Activated CD4-positive, alpha-beta memory T cell treated with anti-CD3 and anti-CD28 coated beads for 36 hours (primary cell): ENCODE results near the gene IQSEC3. TPM values are rescaled to one million over a fixed set of nuclear protein-coding genes. Genes with fewer than 3 reads are reported as not detected.
"Not testable (repeated sequence)": the region's sequence is repeated elsewhere in the genome, so short reads cannot be mapped to it uniquely, and the experiment has no call there.

Experiments used
- CTCF ChIA-PET: fragments of 350-600 bp; sonication (Branson Sonifier 250); formaldehyde crosslinking; loops from one replicate; lab custom pipeline; 2021; ENCODE audit warnings: antibody characterized with exemption, inconsistent platforms; lab: Charles Lee
- POLR2A ChIA-PET: fragments of 350-600 bp; sonication (Branson Sonifier 250); formaldehyde crosslinking; loops from one replicate; lab custom pipeline; 2021; ENCODE audit warnings: antibody characterized with exemption; lab: Charles Lee
- DNase-seq: peaks from one replicate; pipeline ENCODE4 v3.0.0-alpha.2; 2020
- H3K27ac Mint-ChIP-seq: one replicate; pipeline ENCODE4 v1.8.0; 2021; ENCODE audit warnings: mixed read lengths
- H3K27me3 Mint-ChIP-seq: one replicate; pipeline ENCODE4 v1.8.0; 2021; ENCODE audit warnings: mixed read lengths
- H3K36me3 Mint-ChIP-seq: one replicate; pipeline ENCODE4 v1.8.0; 2021; ENCODE audit warnings: mixed read lengths
- H3K4me1 Mint-ChIP-seq: one replicate; pipeline ENCODE4 v1.8.0; 2021; ENCODE audit warnings: low read depth, mixed read lengths
- H3K4me3 Mint-ChIP-seq: one replicate; pipeline ENCODE4 v1.8.0; 2021; ENCODE audit warnings: mild to moderate bottlenecking, mixed read lengths
- H3K9me3 Mint-ChIP-seq: one replicate; pipeline ENCODE4 v1.8.0; 2021; ENCODE audit warnings: mixed read lengths
- intact Hi-C: fragments of 100-400 bp; cut with micrococcal nuclease; formaldehyde crosslinking; loops from one replicate; pipeline ENCODE4 v1.15.1; 2023
- total RNA-seq, 2 experiments: library from RNA; stranded (reverse); gene quantifications; one replicate each; pipeline ENCODE4 v1.2.3, GENCODE V29; 2021

The IQSEC3 gene
- total RNA-seq, result under 1 TPM; 0.17 to 0.29 TPM

DNA sequence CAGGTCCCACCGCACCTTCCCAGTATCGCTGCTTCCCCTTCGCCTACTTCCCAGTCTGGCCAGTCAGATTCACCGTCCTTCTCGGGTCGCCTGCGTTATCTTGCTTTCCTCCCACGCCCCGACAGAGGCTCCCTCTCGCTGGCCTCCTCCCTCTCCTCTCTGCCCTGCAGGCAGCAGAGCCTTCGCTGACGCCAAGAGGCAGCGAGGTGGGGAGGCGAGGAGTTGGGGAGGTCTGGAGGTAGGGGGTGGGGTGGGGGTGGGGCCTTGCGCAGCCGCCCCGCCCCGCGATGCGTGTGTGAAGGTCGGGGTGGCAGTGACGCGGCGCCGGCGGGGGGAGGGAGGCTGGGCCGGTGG is at the start of gene IQSEC3:
Gene IQSEC3 (plus strand): TSS at position 340 of the 354 bp plus-strand sequence. CDS start 116 bp downstream, outside the sequence.
- H3K4me1 Mint-ChIP-seq, POLR2A ChIA-PET, H3K4me3 Mint-ChIP-seq, CTCF ChIA-PET, DNase-seq, intact Hi-C loops, H3K27ac Mint-ChIP-seq, H3K36me3 Mint-ChIP-seq, H3K9me3 Mint-ChIP-seq: not testable (repeated sequence)
- peaks cover 45% of the 10 kb centered on the region for H3K27me3 Mint-ChIP-seq

- H3K9me3 Mint-ChIP-seq, POLR2A ChIA-PET, CTCF ChIA-PET, H3K27me3 Mint-ChIP-seq, intact Hi-C loops, H3K27ac Mint-ChIP-seq, H3K4me3 Mint-ChIP-seq, DNase-seq: not testable (repeated sequence)
- peaks cover 11% of the 10 kb centered on the region for H3K36me3 Mint-ChIP-seq
- peaks cover 18% of the 10 kb centered on the region for H3K4me1 Mint-ChIP-seq
Observed at GRCh38 chr12:17370-18340, 48.9 kb upstream of the IQSEC3 start.

DNA sequence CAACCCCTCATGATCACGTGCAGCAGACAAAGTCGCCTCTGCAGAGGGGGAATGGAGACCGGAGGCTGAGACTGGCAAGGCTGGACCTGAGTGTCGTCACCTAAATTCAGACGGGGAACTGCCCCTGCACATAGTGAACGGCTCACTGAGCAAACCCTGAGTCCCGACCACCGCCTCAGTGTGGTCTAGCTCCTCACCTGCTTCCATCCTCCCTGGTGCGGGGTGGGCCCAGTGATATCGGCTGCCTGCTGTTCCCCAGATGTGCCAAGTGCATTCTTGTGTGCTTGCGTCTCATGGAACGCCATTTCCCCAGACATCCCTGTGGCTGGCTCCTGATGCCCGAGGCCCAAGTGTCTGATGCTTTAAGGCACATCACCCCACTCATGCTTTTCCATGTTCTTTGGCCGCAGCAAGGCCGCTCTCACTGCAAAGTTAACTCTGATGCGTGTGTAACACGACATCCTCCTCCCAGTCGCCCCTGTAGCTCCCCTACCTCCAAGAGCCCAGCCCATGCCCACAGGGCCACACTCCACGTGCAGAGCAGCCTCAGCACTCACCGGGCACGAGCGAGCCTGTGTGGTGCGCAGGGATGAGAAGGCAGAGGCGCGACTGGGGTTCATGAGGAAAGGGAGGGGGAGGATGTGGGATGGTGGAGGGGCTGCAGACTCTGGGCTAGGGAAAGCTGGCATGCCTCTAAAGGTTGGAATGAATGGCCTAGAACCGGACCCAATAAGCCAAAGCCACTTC is 47.6 kb upstream of the IQSEC3 start:
- H3K4me3 Mint-ChIP-seq, intact Hi-C loops, H3K27ac Mint-ChIP-seq, CTCF ChIA-PET, DNase-seq, H3K27me3 Mint-ChIP-seq, POLR2A ChIA-PET, H3K9me3 Mint-ChIP-seq: not testable (repeated sequence)
- H3K4me1 Mint-ChIP-seq, result peaks cover 17% of the 10 kb centered on the region
- H3K36me3 Mint-ChIP-seq, result peaks cover 11% of the 10 kb centered on the region

GRCh38 chr12:19906-20305 is 46.7 kb upstream of the IQSEC3 start:
- H3K27me3 Mint-ChIP-seq, intact Hi-C loops, DNase-seq, POLR2A ChIA-PET, H3K9me3 Mint-ChIP-seq, H3K27ac Mint-ChIP-seq, H3K4me3 Mint-ChIP-seq, CTCF ChIA-PET: not testable (repeated sequence)
- Mint-ChIP-seq H3K36me3 (peaks cover 11% of the 10 kb centered on the region), H3K4me1 (peaks cover 17% of the 10 kb centered on the region)

- POLR2A ChIA-PET, result no interaction called here
- intact Hi-C loops, result no loop called here
- no peak overlapping the region for H3K27ac Mint-ChIP-seq
Observed at GRCh38 chr12:20757-21156, 45.8 kb upstream of the IQSEC3 start.

GRCh38 chr12:21301-22189 is 45.0 kb upstream of the IQSEC3 start:
- intact Hi-C loops, result no loop called here
- CTCF ChIA-PET, result no interaction called here
- Mint-ChIP-seq H3K4me1 (peaks cover 17% of the 10 kb centered on the region), H3K36me3 (peaks cover 11% of the 10 kb centered on the region), H3K27me3 (no peaks in the 10 kb centered on the region), H3K9me3 (no peaks in the 10 kb centered on the region), H3K4me3 (no peak overlapping the region), H3K27ac (no peak overlapping the region)
- POLR2A ChIA-PET, result no interaction called here
- peak; percentile 47 for DNase-seq

More at GRCh38 chr12:20757-21156, 45.8 kb upstream of the IQSEC3 start:
- no peaks in the 10 kb centered on the region for H3K27me3 Mint-ChIP-seq
- CTCF ChIA-PET, result no interaction called here
- DNase-seq, result no peak
- peaks cover 17% of the 10 kb centered on the region for H3K4me1 Mint-ChIP-seq
- H3K9me3 Mint-ChIP-seq, result no peaks in the 10 kb centered on the region
- no peak overlapping the region for H3K4me3 Mint-ChIP-seq
- peaks cover 11% of the 10 kb centered on the region for H3K36me3 Mint-ChIP-seq

GRCh38 chr12:22190-22529 is 44.4 kb upstream of the IQSEC3 start:
- Mint-ChIP-seq H3K9me3 (no peaks in the 10 kb centered on the region), H3K4me3 (no peak overlapping the region), H3K27me3 (no peaks in the 10 kb centered on the region), H3K4me1 (peaks cover 17% of the 10 kb centered on the region), H3K27ac (peak overlapping the region; percentile 20), H3K36me3 (peaks cover 11% of the 10 kb centered on the region)
- DNase-seq, result no peak
- CTCF ChIA-PET, result no interaction called here
- POLR2A ChIA-PET, result no interaction called here
- intact Hi-C loops, result no loop called here

- intact Hi-C loops, result no loop called here
- CTCF ChIA-PET, result no interaction called here
- Mint-ChIP-seq H3K4me1 (peaks cover 17% of the 10 kb centered on the region), H3K27ac (peak overlapping the region; percentile 20), H3K36me3 (peaks cover 11% of the 10 kb centered on the region), H3K9me3 (no peaks in the 10 kb centered on the region), H3K27me3 (no peaks in the 10 kb centered on the region), H3K4me3 (no peak overlapping the region)
- DNase-seq, result no peak
- POLR2A ChIA-PET, result no interaction called here
Observed at GRCh38 chr12:22530-23201, 43.9 kb upstream of the IQSEC3 start.

DNA sequence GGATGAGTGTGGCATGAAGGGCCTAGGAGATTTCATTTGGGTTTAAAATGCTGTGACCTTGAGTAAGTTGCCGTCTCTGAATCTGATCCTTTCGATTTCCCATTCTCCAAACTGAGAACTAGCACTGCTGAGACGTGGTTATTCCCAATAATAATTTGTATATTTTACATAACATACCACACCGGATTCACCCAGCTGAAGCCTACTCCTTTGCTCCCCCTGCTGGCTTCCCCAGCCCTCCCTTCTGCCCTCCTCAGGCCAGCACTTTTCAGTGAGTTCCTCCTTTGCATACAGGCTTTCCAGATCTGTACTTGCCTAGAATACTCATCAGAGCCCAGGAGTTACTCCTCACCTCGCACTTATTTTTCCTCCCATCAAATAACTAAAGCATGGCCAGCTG is 38.7 kb upstream of the IQSEC3 start:
- intact Hi-C loops, result not testable (repeated sequence)

DNA sequence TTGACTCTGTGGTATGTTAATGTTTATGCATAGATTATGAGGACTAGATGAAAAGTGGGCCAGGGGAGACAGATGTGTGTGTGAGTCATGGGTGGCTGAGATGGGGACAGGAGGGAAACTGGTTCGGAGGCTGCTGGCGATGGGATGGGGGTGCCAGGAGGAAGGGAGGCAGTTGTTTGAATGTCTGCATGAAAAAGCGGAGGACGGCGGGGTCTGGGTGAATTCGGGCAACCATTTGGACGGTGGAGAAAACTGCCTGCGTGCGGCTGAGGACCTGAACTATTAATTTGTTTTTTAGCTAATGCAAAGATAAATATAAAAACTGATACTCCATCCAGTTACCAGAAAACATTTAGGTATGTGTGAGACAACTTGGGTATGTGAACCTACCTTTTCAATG is 27.8 kb upstream of the IQSEC3 start:
- DNase-seq, intact Hi-C loops, H3K36me3 Mint-ChIP-seq, H3K4me3 Mint-ChIP-seq, H3K27me3 Mint-ChIP-seq, H3K27ac Mint-ChIP-seq, H3K9me3 Mint-ChIP-seq, H3K4me1 Mint-ChIP-seq, POLR2A ChIA-PET, CTCF ChIA-PET: not testable (repeated sequence)

More for the DNA sequence above, 38.7 kb upstream of the IQSEC3 start:
- DNase-seq, H3K4me3 Mint-ChIP-seq, H3K27me3 Mint-ChIP-seq, H3K4me1 Mint-ChIP-seq, H3K27ac Mint-ChIP-seq, H3K9me3 Mint-ChIP-seq, POLR2A ChIA-PET, H3K36me3 Mint-ChIP-seq, CTCF ChIA-PET: not testable (repeated sequence)

GRCh38 chr12:39555-40265 is 26.9 kb upstream of the IQSEC3 start:
- intact Hi-C loops, H3K27ac Mint-ChIP-seq, POLR2A ChIA-PET, H3K9me3 Mint-ChIP-seq, DNase-seq, H3K27me3 Mint-ChIP-seq, H3K36me3 Mint-ChIP-seq, H3K4me3 Mint-ChIP-seq, CTCF ChIA-PET, H3K4me1 Mint-ChIP-seq: not testable (repeated sequence)
